Stimulated activated CD4-positive, alpha-beta T cell treated with anti-CD3 and anti-CD28 coated beads, Interleukin-15, amount 100 ng/mL, for 1 hour (primary cell): ENCODE data around the gene ASB18.
"Not testable (repeated sequence)": the region's sequence is repeated elsewhere in the genome, so short reads cannot be mapped to it uniquely, and the experiment has no call there.

Experiments used
- DNase-seq, 2 donors: peaks; one replicate each; pipeline ENCODE4 v3.0.0-alpha.2; 2020; ENCODE audit warnings: low read depth in 1 of 2, low spot score in 1 of 2

The ASB18 gene, protein sequence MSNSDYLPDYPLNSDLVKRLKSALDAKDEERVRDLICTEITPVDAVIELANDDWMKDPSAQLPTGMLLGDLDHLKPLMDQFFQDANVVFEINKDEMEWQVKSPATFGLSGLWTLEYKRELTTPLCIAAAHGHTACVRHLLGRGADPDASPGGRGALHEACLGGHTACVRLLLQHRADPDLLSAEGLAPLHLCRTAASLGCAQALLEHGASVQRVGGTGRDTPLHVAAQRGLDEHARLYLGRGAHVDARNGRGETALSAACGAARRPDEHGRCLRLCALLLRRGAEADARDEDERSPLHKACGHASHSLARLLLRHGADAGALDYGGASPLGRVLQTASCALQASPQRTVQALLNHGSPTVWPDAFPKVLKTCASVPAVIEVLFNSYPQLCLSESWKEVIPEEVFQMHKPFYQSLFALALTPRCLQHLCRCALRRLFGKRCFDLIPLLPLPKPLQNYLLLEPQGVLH

DNA sequence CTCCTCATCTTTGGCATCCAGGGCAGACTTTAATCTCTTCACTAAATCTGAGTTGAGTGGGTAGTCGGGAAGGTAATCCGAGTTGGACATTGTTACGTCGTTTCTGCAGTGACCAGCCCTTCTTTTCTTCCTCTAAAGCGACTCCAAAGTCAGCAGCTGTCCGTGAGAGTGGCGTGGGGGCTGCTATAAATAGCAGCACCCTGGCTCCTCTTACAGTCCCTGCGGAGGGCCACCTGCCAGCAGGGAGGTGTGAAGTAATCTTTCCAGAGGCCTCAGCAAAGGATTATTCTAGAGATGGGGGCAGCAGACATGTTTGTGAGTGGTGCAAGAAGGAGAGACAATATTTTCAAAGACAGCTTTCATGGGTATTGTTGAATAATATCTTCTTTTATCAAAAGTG lies at the start of gene ASB18:
Gene ASB18 (minus strand): TSS at position 151 of the 400 bp plus-strand sequence. CDS start 61 bp downstream, at position 90.
- DNase-seq, result no peak

DNA sequence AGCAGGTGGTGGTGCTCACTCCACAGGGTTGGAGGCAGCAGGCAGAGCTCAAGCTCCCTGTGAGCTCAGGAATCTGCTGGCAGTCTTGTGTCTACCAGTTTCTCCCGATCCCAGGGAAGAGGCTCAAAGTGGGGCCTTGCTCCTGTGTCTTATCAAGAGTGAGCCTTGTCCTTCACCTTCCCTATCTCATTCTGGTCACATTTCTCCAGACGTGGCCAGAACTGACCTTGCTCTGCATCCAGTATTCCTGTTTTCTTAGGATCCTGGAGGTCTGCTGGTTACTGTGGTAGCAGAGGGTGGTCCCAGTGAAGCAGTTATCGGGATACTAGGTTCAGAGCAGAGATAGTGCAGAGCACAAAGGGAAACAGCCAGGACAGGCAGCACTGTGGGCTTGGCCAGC lies 47.1 kb upstream of the ASB18 start:
- DNase-seq, result no peak

DNA sequence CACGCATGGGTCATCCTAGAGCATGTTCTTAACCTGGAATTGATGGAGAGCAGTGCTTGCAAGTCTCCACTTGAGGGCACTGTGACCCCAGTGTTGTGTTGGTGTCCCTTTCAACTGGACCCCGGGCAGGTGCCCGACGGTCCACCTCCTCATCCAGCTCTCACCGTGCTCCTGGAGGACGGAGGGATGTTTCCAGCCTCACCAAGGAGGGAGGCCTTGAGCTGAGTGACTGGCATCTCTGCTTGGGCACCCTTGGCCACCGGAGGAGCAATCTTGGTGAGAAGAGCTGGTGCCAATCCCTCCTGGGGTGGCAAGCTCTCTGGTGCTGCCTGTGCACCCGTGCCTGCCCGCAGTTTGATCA lies 45.4 kb upstream of the ASB18 start:
- DNase-seq, result no peak

DNA sequence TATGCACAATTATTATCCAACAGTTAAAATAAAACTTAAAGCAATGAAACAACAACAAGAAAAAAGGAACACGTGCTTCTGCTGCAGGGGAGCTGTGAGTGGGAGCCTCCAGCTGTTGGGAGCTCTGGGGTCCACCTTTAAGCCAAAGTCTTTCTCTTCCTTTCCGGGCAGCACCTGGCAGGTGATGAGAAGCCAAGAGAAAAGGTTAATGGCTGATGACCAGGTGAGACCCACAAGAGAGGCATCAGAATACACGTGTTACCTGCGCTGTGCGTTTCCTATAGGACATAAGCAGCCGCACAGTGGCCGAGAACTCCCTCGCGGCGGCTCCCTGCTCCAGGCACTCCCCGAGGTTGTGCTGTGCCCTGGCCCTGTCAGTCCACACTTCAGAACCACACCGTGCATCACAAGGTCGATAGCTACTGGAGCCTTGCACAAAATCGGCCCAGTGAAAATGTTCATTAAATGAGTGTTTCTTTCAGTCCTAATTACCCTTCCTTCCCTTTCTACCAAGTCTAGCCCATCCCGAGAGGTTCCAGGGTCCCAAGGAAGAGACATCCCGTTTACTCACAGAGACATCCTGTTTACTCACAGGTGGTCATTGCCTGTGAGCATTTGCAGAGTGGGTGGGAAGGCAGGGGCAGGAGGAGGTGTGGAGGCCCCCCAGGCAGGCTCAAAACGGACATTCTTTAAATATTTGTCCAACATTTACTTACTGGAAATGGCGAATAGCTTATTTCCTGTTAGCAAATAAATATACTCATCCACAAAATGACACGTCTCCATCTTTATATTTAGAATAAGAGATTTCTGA lies 44.9 kb upstream of the ASB18 start:
- DNase-seq, result no peak

DNA sequence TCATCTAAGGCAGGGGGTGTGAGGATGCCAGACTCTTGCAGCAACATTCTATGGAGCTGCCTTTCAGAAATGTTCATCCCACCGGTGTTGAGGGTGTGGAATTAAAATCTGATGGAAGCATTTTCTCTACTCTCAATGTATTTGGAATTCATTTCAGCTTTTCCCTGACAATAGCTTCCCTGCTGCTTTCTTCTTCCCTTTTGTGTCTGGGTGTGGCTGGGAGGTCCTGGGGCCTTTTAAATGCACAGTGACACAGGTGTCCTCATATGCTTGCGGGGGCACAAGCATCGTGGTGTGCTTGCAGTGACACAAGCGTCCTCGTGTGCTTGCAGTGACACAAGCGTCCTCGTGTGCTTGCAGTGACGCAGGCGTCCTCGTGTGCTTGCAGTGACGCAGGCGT lies 43.4 kb upstream of the ASB18 start:
- DNase-seq, result no peak

DNA sequence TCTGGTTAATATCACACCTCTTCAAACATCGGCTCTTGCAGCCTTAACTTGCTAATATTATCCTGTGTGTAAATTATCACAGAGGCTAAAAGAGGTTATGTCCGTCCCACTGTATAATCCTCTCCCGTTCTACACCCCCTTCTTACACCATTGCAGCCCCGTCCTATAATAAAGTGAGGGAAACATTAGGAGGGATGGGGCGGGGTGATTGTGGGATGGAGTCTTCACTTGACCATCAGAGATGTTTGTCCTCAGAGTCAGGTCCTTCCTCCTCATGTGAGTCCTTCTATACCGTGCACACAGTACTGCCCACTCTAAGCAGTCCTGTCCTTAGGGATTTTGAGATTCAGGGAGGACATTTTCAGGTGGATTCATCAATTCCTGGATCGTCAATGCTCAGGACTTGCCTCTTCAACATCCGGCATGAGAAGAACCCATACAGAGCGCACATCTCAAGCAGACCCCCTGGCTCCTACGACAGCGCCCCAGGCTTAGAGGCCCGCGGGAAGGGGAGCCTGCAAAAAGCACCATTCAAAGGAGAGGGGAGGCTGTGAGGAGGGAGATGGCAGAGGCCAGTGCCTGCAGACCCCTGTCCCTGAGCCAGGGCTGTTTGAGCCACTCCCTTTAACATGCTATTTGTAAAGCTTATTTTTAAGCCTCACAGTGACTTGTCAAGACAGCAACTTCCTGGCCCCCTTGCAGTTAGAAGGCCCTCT lies 42.8 kb upstream of the ASB18 start:
- no peak for DNase-seq

DNA sequence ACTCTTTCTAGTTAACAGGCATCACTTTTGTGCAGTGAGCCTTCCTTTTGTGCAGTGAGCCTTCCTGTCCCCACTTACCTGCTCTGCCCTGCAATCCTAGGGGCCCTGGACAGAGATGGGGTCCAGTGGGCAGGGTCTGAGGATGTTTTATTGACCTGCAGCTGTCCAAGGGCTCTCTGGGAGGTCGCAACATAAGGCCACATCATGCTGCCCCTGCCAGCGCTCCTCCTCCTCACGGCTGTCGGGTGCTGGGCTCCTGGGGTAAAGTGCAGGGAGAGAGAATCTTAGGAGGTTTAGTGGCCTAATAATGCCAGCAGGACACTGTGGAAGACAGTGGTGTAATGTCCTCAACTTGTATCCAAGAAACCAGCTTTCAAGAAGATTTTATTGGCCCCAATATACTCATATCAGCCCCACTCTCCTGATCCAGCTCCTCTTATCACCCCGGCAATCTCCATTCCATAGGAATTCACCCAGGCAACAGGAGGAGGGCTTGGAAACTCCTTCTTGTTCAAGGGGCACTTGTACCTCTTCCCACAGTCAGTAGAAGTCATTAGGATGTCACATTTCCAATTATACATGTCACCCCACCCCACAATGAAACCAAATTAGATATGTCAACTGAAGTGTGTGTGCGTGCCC lies 41.9 kb upstream of the ASB18 start:
- DNase-seq, result no peak

DNA sequence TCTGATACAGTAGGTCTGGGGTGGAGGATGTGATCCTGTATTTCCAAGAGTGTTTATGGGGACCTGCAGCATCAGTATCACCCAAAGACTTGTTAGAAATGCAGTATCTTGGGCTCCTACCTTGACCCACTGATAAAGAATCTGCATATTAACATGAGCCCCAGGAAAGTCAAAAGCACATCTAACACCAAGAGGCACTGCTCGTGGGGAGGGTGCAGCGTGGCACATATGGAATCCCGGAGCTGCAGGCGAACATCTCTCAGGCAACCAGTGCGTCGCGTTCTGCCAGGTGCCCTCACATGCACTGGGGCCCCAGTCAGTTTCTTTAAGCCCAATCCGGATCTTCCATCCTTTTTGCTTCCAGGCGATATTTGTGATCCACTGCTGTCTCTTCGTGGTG lies 41.3 kb upstream of the ASB18 start:
- no peak for DNase-seq

DNA sequence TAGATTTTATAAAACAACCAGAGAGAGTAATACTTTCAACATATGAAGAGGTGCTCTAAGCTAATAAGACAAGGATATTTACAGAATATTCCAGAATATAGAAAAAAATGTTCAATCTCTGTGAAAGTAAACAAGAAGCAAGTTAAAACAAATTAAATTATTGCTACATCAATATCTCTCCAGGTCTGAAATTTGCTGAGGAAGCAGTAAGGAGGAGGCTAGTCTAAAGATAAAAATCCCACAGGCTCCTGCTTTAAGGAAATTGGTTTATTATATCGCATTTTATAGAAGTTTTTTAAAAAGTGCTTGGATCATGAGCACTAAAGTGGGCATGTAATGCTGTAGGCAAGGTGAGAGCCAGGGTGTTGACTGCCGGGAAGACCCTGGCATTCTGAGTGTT lies 39.7 kb upstream of the ASB18 start:
- no peak for DNase-seq

DNA sequence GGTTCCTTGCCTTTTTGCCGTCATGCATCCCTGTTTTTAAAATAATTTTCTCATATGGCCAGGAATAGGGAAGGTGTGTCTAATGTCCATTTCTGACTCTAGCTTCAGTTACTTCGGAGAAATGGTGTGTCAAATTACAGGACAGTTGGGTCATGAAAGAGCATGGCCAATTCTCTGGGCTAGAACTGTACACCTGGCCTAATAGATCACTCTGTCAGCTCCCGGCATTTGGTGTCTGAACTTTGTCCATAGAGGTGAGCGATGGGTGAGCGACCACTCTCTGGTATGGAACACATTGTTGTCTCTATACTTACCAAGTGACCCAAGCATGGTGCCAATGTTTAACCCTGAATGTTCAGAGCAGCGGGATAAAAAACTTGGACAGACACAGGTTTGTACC lies 38.3 kb upstream of the ASB18 start:
- DNase-seq, result no peak

DNA sequence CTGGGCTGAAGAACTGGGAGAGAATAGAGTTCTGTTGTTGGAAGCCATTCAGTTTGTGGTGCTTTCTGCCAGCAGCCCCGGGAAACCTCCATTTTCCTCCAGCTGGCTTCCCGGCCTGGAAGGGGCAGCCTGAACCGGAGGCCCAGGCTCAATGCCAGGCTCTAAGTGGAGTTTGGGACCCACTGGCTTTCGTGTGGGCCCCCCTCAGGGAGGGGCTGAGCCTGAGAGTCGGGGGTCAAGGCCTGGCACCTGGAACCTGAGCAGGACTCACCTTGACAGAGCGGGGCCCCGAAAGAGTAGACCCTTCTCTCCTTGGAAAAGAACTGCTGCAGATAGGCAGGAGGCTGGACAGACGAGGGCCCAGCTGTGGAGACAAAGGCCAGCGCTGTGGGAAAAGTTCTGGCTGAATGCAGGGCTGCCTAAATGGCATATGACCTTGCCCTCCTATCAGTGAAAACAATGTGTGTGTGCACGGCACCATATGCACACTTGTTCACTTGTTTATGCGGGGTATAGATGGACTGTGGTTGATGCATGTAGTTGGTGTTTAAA lies 34.8 kb upstream of the ASB18 start:
- no peak for DNase-seq

DNA sequence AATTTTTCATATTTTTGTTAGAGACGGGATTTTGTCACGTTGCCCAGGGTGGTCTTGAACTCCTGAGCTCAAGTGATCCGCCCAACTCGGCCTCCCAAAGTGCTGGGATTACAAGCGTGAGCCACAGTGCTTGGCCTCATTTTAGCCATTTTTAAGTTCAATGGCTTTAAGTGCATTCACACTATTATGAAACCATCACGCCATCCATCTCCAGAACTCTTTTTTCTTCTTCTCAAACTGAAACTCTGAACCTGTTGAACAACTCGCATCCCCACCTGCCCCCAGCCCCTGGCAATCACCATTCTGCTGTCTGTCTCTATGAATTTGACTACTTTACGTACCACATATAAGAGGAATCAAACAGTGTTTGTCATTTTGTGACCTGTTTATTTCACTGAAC lies 31.3 kb upstream of the ASB18 start:
- DNase-seq, result no peak

DNA sequence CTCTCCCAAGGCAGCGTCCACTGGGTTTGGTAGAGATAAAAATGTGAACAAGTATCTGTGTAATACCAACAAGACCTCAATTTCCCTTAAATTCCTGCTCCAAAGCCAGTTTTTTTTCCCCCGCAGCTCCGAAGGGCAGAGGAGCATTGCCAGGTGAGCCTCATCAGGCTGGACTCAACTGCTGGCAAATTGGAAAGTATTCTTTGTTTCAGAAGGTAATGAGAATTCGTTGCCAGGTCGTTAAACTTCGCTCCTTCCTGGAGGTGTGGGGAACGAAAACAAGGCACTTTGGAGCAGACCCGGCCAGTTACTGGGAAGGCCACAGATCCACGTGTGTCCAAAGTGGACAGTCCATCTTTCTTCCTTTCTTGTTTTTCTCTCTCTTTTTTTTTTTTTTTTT lies 30.4 kb upstream of the ASB18 start:
- DNase-seq, result no peak

DNA sequence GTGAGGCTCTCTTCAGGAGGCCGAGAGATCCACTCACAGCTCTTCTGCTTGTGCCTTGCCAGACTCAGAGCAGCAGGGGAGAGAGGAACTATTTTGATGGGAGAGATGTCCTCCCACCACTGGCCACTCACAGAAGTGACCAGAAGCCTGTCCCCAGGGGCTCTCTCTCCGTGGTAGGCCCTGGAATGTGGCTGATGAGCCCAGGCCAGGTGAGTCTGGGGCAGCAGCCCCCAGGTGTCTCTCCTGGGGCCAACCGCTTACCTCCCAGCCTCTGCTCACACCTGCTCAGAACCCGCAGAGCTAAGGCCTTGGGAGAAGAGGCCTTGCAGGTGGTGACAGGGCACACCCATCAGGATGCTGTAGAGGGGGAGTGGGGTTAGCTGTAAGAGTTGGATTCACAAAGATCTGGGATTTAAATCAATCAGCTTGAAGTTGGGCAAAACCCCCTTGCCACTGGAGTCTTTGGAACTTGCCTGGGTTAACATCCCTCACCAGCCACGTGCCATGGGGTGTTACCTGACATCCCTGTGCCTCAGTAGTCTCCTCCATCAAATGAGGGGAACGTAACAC lies 29.1 kb upstream of the ASB18 start:
- DNase-seq, result no peak

DNA sequence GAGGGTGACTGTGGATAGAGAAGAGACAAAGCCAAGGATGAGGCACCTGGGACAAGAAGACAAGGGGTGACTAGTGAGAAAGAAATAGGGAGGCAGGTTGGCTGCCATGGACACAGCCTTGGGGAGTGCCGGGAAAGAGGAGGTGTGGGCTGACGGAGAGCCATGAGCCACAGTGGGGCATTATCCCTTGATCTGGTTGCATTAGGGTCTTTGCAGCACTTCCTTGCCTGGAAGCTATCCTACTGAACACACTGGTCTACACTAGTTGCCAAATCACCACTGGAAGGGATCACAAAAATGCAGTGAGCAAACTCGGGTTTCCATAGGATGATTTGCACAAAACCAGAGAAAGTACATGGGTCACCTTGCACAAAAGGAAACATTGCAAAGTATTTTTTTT lies 27.7 kb upstream of the ASB18 start:
- no peak for DNase-seq

DNA sequence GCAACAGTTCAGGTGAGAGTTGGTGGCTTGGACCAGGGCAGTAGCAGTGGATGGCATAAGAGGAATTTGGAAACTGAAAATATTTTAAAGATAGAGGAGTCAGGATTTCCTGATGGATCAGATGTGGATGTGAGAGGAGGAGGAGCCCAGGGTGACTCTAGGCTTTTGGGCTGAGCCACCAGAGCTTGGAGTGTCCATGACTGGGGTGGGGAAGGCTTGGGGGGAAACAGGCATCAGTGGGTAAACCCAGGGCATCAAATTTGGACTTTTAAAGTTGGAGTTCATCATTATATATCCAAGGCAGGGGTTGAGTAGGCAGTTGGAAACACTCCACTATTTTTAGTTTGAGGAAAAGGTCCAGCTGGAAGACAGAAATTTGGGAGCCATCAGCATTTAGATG lies 27.3 kb upstream of the ASB18 start:
- no peak for DNase-seq

DNA sequence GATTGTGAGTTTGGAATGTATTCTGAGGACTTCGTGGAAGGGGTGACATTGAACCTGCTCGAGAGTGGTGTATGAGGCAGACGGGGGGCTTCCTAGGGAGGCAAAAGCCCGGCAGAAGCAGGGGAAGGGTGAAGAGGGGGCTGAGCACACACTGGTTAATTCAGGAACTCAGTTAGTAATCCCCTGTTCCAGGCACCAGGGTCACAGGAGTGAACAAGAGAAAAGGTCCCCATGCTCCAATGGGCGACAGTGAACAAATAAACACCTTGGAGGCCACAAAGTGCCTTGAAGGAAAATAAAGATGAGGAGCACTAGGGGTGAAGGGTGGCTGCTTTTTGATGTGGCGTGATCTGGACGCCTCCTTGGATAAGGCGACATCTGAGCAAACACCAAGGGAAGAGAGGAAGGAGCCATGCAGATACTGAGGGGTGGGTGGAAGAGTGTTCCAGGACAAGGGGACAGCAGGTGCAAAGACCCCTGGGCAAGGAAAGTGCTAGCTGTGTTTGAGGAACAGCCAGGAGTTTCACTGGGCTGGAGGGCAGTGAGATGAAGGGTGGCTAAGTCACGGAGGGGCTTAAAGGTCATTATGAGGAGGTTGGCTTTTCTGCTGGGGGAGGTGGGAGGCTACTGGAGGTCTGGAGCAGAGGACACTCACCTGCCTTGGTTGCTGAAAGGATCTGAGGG lies 26.7 kb upstream of the ASB18 start:
- no peak for DNase-seq

DNA sequence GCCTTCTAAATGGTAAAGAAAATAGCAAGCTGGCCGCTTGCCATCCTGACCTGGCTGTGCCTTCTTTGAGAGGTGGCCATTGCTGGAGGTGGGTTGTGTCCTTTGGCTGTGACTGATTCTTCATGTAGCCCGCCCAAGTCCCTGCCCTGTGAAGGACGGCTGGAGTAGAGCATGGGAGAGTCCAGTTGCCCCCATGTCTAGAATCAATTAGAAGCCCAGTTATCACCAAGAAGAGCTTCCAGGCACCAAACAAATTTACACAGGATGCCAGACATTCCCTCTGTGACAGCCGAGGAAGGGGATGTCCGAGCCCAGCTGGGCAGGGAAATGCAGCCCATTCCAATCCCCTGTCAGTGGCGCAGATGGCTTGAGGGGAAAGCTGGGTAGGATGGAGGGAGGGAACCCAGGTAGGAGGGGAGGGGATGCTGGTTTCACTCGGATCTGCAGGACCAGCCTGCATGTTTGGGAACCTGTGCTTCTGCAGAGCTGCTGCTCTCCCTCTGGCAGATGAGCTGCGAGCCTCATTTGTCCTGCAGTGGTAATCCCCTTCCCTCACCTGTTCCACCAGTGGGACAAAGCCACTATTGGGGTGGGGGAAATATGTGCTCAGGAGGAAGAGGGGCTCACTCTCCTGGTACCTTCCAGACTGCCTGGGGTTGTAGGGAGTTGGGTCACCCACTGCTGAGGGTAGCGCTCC lies 25.7 kb upstream of the ASB18 start:
- no peak for DNase-seq

DNA sequence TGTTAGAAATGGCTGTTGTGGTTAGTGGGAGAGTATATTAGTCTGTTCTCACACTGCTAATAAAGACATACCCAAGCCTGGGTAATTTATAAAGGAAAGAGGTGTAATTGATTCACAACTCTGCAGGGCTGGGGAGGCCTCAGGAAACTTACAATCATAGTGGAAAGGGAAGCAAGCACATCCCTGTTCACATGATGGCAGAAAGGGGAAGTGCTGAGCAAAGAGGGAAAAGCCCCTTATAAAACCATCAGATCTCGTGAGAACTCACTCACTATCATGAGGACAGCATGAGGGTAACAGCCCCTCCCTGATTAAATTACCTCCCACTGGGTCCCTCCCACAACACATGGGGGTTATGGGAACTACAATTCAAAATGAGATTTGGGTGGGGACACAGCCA lies 24.2 kb upstream of the ASB18 start:
- not testable (repeated sequence) for DNase-seq

DNA sequence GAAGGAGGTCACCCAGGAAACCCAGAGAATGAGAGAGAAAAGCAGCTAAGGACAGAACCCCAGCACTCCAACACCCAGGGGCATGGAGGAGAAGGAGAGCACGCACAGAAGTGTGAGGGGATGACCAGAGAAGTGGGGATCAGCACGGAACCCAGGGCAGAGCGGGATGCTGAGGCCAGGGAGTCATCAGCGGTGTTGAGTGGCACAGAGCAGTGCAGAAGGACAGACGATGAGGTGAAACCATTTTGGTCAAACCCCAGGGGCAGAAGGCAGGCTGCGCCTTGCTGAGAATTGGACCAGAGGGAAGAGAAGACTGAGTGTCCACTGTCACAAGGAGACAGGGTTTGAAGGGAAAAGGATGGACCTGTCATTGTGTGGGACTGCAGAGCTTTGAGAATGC lies 23.4 kb upstream of the ASB18 start:
- no peak for DNase-seq
